ENCODE results near the gene TMEM72.

Gene TMEM72

GRCh38 chr10:44969854-44970253 lies 58.7 kb downstream of the TMEM72 start:
- no peak for DNase-seq

GRCh38 chr10:44970812-44971395 lies 59.8 kb downstream of the TMEM72 start:
- DNase-seq: no peak

GRCh38 chr10:44971434-44971833 lies 60.3 kb downstream of the TMEM72 start:
- DNase-seq: no peak

- DNase-seq: no peak
Measured at GRCh38 chr10:44971935-44972757, 61.0 kb downstream of the TMEM72 start.

GRCh38 chr10:44972874-44973306 lies 61.8 kb downstream of the TMEM72 start:
- no peak for DNase-seq

GRCh38 chr10:44973323-44974081 lies 62.4 kb downstream of the TMEM72 start:
- DNase-seq: no peak

- no peak for DNase-seq
Measured at GRCh38 chr10:44974082-44974627, 63.0 kb downstream of the TMEM72 start.

- no peak for DNase-seq
Measured at GRCh38 chr10:44974628-44975430, 63.7 kb downstream of the TMEM72 start.

GRCh38 chr10:44975431-44976331 lies 64.5 kb downstream of the TMEM72 start:
- DNase-seq: no peak

- no peak for DNase-seq
Measured at GRCh38 chr10:44976352-44977198, 65.4 kb downstream of the TMEM72 start.

- DNase-seq: no peak
Measured at GRCh38 chr10:44977287-44978212, 66.4 kb downstream of the TMEM72 start.

- no peak for DNase-seq
Measured at GRCh38 chr10:44978213-44978569, 67.1 kb downstream of the TMEM72 start.

- DNase-seq: peak; percentile 76
Measured at GRCh38 chr10:44978570-44979280, 67.6 kb downstream of the TMEM72 start, which contains the start of gene DEPP1. Gene DEPP1, minus strand, starts transcription at chr10:44978809. Its CDS starts 779 bp downstream, at chr10:44978030.

GRCh38 chr10:44979281-44980191 lies 68.4 kb downstream of the TMEM72 start:
- no peak for DNase-seq

- no peak for DNase-seq
Measured at GRCh38 chr10:44980309-44981171, 69.4 kb downstream of the TMEM72 start.

Data from NCI-H446 treated with DMSO at 0.1 percent for 48 hours (cell line).